ENCODE measurements around the gene SLF2. TPM values are rescaled to one million over a fixed set of nuclear protein-coding genes. Genes with fewer than 3 reads are reported as not detected.
A peak's percentile ranks its signal among the peaks of the same experiment; 100 is the strongest.

SLF2 gene
- total and polyA plus RNA-seq, 2 of the 13 experiments (the other 11 are each of a cell fraction or from before 2014, with no cell fraction given) = 12.2 to 48.1 TPM

DNA sequence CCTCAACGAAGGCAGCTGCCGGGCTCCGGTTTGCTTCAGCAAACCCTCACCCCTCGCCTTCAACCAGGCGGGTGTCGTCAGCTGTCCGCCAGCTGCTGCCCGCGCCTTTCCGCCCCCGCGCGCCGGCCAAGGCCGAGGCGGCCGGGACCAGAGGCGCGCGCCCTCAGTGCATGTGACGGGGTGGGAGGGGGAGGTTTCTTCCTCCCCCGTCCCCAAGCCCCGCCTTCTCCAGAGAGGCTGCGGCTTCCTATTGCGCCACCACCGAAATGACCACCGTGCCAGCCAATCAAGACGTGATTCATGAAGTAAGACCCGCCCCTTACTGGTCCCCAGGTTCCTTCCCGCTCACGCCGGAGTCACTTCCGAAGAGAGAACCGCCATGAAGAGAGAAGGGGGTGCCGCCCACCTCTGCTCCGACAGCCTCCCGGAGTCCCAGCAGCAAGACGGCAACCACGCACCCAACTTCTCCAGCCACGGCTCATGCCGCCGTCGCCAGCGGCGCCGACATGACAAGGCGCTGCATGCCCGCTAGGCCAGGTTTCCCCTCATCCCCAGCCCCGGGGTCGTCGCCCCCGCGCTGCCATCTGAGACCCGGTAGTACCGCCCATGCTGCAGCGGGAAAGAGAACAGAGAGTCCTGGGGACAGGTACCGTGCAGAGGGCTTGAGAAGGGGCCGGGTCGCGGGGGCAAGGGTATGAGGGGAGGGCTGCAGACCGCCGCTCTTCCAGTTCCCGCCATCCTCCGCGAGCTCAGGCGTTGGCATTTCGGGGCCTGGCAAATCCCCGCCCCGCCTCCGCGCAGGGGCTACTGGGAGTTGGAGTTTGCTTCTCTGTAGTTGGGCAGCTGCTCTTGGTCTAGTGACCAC, at the start of gene SLF2 (continued):
- TF ChIP-seq, protein P1, sequence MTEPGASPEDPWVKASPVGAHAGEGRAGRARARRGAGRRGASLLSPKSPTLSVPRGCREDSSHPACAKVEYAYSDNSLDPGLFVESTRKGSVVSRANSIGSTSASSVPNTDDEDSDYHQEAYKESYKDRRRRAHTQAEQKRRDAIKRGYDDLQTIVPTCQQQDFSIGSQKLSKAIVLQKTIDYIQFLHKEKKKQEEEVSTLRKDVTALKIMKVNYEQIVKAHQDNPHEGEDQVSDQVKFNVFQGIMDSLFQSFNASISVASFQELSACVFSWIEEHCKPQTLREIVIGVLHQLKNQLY (CRISPR knock-in tag; IDR thresholded peaks at IDR 0.05) = peak; percentile 68; the same call in 1 of the 2 replicates
- TF ChIP-seq ZSCAN25 (CRISPR knock-in tag; IDR thresholded peaks at IDR 0.05) (peak; percentile 72), SATB2 (CRISPR knock-in tag; IDR thresholded peaks at IDR 0.05) (no peak; the same call in 1 of the 2 replicates), ZNF777 (CRISPR knock-in tag; IDR thresholded peaks at IDR 0.05) (peak; percentile 47; the same call in 1 of the 2 replicates), MTF2 (CRISPR knock-in tag; IDR thresholded peaks at IDR 0.05; ENCODE audit: borderline replicate concordance) (0 out of 2 replicates have a peak, but pooled peaks have one; percentile 40), KLF15 (CRISPR knock-in tag; IDR thresholded peaks at IDR 0.05; ENCODE audit: borderline replicate concordance) (peak; percentile 86; the same call in 1 of the 2 replicates), ZIK1 (CRISPR knock-in tag; IDR thresholded peaks at IDR 0.05; ENCODE audit: borderline replicate concordance, low read depth) (peak; percentile 75), RBM39 (IDR thresholded peaks at IDR 0.05; ENCODE audit: low read depth, low read length, poor library complexity, severe bottlenecking) (no peak), MATR3 (CRISPR knock-in tag; IDR thresholded peaks at IDR 0.05) (no peak), NCOA2 (CRISPR knock-in tag; IDR thresholded peaks at IDR 0.05) (peak; percentile 18; the same call in 1 of the 2 replicates), ZNF772 (CRISPR knock-in tag; IDR thresholded peaks at IDR 0.05) (0 out of 2 replicates have a peak, but pooled peaks have one; percentile 21), ZNF296 (CRISPR knock-in tag; conservative IDR thresholded peaks at IDR 0.05) (no peak; the same call in 1 of the 2 replicates), BATF2 (CRISPR knock-in tag; IDR thresholded peaks at IDR 0.05) (peak; percentile 81; the same call in 1 of the 2 replicates), HNRNPLL (IDR thresholded peaks at IDR 0.05; ENCODE audit: low read depth, low read length, poor library complexity, severe bottlenecking) (peak; percentile 46), ZFP36L2 (CRISPR knock-in tag; IDR thresholded peaks at IDR 0.05) (no peak), ZNF747 (CRISPR knock-in tag; IDR thresholded peaks at IDR 0.05; ENCODE audit: borderline replicate concordance) (no peak), KLF13 (CRISPR knock-in tag; IDR thresholded peaks at IDR 0.05) (0 out of 2 replicates have a peak, but pooled peaks have one; percentile 31), TFAP4 (IDR thresholded peaks at IDR 0.05; ENCODE audit: borderline replicate concordance, low read depth) (peak; percentile 99), ZBTB43 (CRISPR knock-in tag; conservative IDR thresholded peaks at IDR 0.05) (peak; percentile 89), SMAD3 (CRISPR knock-in tag; IDR thresholded peaks at IDR 0.05) (no peak), ZMYM4 (CRISPR knock-in tag; IDR thresholded peaks at IDR 0.05) (peak; percentile 66; the same call in 1 of the 2 replicates), ZNF20 (CRISPR knock-in tag; IDR thresholded peaks at IDR 0.05) (no peak), ZNF337 (CRISPR knock-in tag; IDR thresholded peaks at IDR 0.05; ENCODE audit: borderline replicate concordance, low read depth) (no peak)
- TF ChIP-seq, protein P2, sequence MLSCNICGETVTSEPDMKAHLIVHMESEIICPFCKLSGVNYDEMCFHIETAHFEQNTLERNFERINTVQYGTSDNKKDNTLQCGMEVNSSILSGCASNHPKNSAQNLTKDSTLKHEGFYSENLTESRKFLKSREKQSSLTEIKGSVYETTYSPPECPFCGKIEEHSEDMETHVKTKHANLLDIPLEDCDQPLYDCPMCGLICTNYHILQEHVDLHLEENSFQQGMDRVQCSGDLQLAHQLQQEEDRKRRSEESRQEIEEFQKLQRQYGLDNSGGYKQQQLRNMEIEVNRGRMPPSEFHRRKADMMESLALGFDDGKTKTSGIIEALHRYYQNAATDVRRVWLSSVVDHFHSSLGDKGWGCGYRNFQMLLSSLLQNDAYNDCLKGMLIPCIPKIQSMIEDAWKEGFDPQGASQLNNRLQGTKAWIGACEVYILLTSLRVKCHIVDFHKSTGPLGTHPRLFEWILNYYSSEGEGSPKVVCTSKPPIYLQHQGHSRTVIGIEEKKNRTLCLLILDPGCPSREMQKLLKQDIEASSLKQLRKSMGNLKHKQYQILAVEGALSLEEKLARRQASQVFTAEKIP (CRISPR knock-in tag; IDR thresholded peaks at IDR 0.05; ENCODE audit: borderline replicate concordance) = no peak

Data from HepG2 (cell line).